Suprapubic skin (tissue), 4 donors: Measurements from ENCODE around the gene PKNOX1.
"Not testable (repeated sequence)": the region's sequence is repeated elsewhere in the genome, so short reads cannot be mapped to it uniquely, and the experiment has no call there.

Experiments
- CTCF ChIP-seq, 2 donors: fragments of 200-600 bp in 1 of 2; fragments of 450-650 bp in 1 of 2; sonication (generic) in 1 of 2; IDR thresholded peaks; one replicate each; pipeline ENCODE4 v1.5.1; 2016 to 2019; ENCODE audit warnings: antibody characterized with exemption in 2 of 2, mild to moderate bottlenecking in 1 of 2, moderate library complexity in 1 of 2
- EP300 ChIP-seq: sonication (generic); formaldehyde crosslinking; IDR thresholded peaks from one replicate; pipeline ENCODE4 v1.6.1; 2017; ENCODE audit warnings: antibody characterized with exemption
- POLR2A ChIP-seq, 2 donors: fragments of 450-650 bp; IDR thresholded peaks; one replicate each; pipeline ENCODE4 v1.6.1; 2017; ENCODE audit warnings: antibody characterized with exemption in 2 of 2, mild to moderate bottlenecking in 2 of 2, moderate library complexity in 2 of 2
- POLR2AphosphoS5 ChIP-seq, 3 donors: sonication (generic); formaldehyde crosslinking; IDR thresholded peaks; one replicate each; pipeline ENCODE4 v1.6.1; 2017; ENCODE audit warnings: antibody characterized with exemption in 3 of 3

GRCh38 chr21:43006051-43006873 lies 31.9 kb downstream of the PKNOX1 start:
- not testable (repeated sequence) for TF ChIP-seq EP300; CTCF (IDR thresholded peaks at IDR 0.05); POLR2A (IDR thresholded peaks at IDR 0.05); POLR2AphosphoS5 (IDR thresholded peaks at IDR 0.05)
